ENCODE data around the gene NGFR.

The NGFR gene

GRCh38 chr17:49523706-49524472 is 28.8 kb downstream of the NGFR start:
- no peak overlapping the region for H3K9ac ChIP-seq (ENCODE audit: low read length)
- H3F3A ChIP-seq (ENCODE audit: insufficient read depth), result no peaks in the 10 kb centered on the region
- H3K27me3 ChIP-seq (ENCODE audit: low read length), result no peaks in the 10 kb centered on the region
- no peak overlapping the region for H3K4me3 ChIP-seq (ENCODE audit: insufficient read depth, low read length, poor library complexity, severe bottlenecking)
- H3K27ac ChIP-seq (ENCODE audit: low read depth, low read length), result no peak overlapping the region
- no peak for TF ChIP-seq EZH2phosphoT487 (conservative IDR thresholded peaks at IDR 0.05; ENCODE audit: low read length)
- TF ChIP-seq CTCF (IDR thresholded peaks at IDR 0.05; ENCODE audit: insufficient read depth, low read length, poor library complexity, severe bottlenecking), result no peak
- H3K9me2 ChIP-seq (replicated peaks; ENCODE audit: insufficient read depth, low read length), result no peaks in the 10 kb centered on the region
- no peak overlapping the region for H3K4me2 ChIP-seq (ENCODE audit: low read depth, low read length, poor library complexity, severe bottlenecking)
- no peak overlapping the region for H2AFZ ChIP-seq (ENCODE audit: low read depth, low read length, severe bottlenecking)
- H3K9me3 ChIP-seq (ENCODE audit: insufficient read depth, low read length), result no peaks in the 10 kb centered on the region
- H3K36me3 ChIP-seq (ENCODE audit: low read length), result no peaks in the 10 kb centered on the region
- no peaks in the 10 kb centered on the region for H4K20me1 ChIP-seq (ENCODE audit: low read depth, low read length)
- H3K79me2 ChIP-seq (ENCODE audit: insufficient read depth, low read length), result no peaks in the 10 kb centered on the region

GRCh38 chr17:49524473-49525359 is 29.6 kb downstream of the NGFR start:
- Histone ChIP-seq H3K4me3 (ENCODE audit: insufficient read depth, low read length, poor library complexity, severe bottlenecking) (no peak overlapping the region), H3K9me3 (ENCODE audit: insufficient read depth, low read length) (no peaks in the 10 kb centered on the region), H3K4me2 (ENCODE audit: low read depth, low read length, poor library complexity, severe bottlenecking) (no peak overlapping the region), H3K27ac (ENCODE audit: low read depth, low read length) (no peak overlapping the region), H3K9ac (ENCODE audit: low read length) (no peak overlapping the region), H3K36me3 (ENCODE audit: low read length) (no peaks in the 10 kb centered on the region), H3K9me2 (replicated peaks; ENCODE audit: insufficient read depth, low read length) (no peaks in the 10 kb centered on the region), H3K27me3 (ENCODE audit: low read length) (no peaks in the 10 kb centered on the region), H2AFZ (ENCODE audit: low read depth, low read length, severe bottlenecking) (no peak overlapping the region), H4K20me1 (ENCODE audit: low read depth, low read length) (no peaks in the 10 kb centered on the region), H3K79me2 (ENCODE audit: insufficient read depth, low read length) (no peaks in the 10 kb centered on the region), H3F3A (ENCODE audit: insufficient read depth) (no peaks in the 10 kb centered on the region)
- TF ChIP-seq EZH2phosphoT487 (conservative IDR thresholded peaks at IDR 0.05; ENCODE audit: low read length) (no peak), CTCF (IDR thresholded peaks at IDR 0.05; ENCODE audit: insufficient read depth, low read length, poor library complexity, severe bottlenecking) (no peak)

GRCh38 chr17:49525831-49526741 is 31.0 kb downstream of the NGFR start:
- no peak overlapping the region for H3K4me2 ChIP-seq (ENCODE audit: low read depth, low read length, poor library complexity, severe bottlenecking)
- H3K27ac ChIP-seq (ENCODE audit: low read depth, low read length), result no peak overlapping the region
- no peaks in the 10 kb centered on the region for H3K27me3 ChIP-seq (ENCODE audit: low read length)
- no peak overlapping the region for H2AFZ ChIP-seq (ENCODE audit: low read depth, low read length, severe bottlenecking)
- TF ChIP-seq CTCF (IDR thresholded peaks at IDR 0.05; ENCODE audit: insufficient read depth, low read length, poor library complexity, severe bottlenecking) (no peak), EZH2phosphoT487 (conservative IDR thresholded peaks at IDR 0.05; ENCODE audit: low read length) (no peak)
- H4K20me1 ChIP-seq (ENCODE audit: low read depth, low read length), result no peaks in the 10 kb centered on the region
- H3F3A ChIP-seq (ENCODE audit: insufficient read depth), result no peaks in the 10 kb centered on the region
- H3K9me2 ChIP-seq (replicated peaks; ENCODE audit: insufficient read depth, low read length), result no peaks in the 10 kb centered on the region
- H3K9ac ChIP-seq (ENCODE audit: low read length), result no peak overlapping the region
- H3K4me3 ChIP-seq (ENCODE audit: insufficient read depth, low read length, poor library complexity, severe bottlenecking), result no peak overlapping the region
- no peaks in the 10 kb centered on the region for H3K36me3 ChIP-seq (ENCODE audit: low read length)
- H3K79me2 ChIP-seq (ENCODE audit: insufficient read depth, low read length), result no peaks in the 10 kb centered on the region
- no peaks in the 10 kb centered on the region for H3K9me3 ChIP-seq (ENCODE audit: insufficient read depth, low read length)
